HG03135 (cell line): ENCODE data around the gene ALG14.
"Not testable (repeated sequence)": the region's sequence is repeated elsewhere in the genome, so short reads cannot be mapped to it uniquely, and the experiment has no call there.

Experiments used
- ATAC-seq: cut with Tn5 transposase; IDR thresholded peaks from one replicate; pipeline ENCODE4 v1.9.1; 2021; ENCODE audit warnings: mild to moderate bottlenecking, moderate library complexity; ENCODE audit not compliant: unreplicated experiment

The ALG14 gene, protein sequence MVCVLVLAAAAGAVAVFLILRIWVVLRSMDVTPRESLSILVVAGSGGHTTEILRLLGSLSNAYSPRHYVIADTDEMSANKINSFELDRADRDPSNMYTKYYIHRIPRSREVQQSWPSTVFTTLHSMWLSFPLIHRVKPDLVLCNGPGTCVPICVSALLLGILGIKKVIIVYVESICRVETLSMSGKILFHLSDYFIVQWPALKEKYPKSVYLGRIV

DNA sequence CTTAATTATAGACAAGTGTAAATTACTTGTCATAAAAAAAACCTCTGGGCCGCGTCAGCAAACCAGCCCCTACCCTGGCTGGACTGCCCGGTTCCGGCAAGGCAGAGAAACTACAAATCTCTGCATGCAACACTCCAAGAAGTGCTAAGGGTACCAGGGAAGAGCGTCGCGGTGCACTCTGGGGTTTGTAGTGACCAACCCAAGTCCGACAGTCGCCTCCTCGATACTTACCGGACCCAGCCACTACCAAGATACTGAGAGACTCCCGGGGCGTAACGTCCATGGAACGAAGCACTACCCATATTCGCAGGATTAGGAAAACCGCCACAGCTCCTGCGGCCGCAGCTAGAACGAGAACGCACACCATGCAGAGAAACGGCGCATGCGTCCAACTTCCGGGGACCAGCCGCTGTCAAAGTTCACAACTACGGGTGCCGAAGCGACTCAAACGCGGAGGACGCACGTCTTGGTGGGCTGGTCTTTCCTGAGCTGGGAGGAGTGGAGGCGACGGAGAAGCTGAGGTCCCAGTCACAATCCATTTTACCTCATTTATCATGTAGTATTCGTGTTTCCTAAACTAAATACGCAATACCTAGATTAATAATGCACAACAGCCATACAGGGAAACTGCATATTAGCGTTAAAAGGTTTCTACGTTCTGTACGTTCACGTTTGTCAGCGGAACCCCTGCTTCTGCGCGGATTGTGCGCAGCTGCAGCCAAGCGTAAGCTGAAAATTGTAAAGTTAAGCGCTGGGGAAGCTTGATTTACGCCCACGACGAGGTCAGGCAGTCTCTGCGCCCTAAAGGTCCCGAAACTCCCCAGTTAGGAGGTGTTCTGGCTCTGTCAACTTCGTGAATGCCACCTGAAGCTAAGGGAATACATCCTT is at the start of gene ALG14:
Gene ALG14, minus strand, starts transcription at position 420 of the 888 bp plus-strand sequence. Its CDS starts 53 bp downstream, at position 367.
- ATAC-seq, result peak; percentile 97

DNA sequence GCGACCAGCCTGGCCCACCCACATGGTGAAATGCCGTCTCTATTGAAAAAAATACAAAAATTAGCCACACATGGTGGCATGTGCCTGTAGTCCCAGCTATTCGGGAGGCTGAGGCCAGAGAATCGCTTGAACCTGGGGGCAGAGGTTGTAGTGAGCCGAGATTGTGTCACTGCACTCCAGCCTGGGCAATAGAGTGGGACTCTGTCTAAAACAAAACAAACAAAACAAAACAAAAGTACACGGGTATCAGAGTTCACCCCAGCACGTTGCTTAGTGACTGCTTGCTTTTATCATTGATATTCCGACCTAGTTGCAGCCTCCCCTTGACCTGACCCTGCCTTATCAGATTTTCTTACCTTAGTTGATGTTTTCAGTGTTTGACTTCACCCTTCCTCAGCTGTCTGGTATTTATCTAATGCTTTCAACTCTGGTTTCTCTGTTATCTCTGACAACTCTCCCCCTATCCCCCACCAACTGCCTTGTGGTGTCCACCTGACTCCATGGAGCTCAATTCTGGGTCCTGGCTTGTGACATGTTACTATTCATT is 49.5 kb upstream of the ALG14 start:
- no peak for ATAC-seq

- ATAC-seq, result no peak
These were observed 46.5 kb upstream of the ALG14 start for GRCh38 chr1:95119273-95119672.

- ATAC-seq, result no peak
These were observed 46.0 kb upstream of the ALG14 start for GRCh38 chr1:95118710-95119109.

DNA sequence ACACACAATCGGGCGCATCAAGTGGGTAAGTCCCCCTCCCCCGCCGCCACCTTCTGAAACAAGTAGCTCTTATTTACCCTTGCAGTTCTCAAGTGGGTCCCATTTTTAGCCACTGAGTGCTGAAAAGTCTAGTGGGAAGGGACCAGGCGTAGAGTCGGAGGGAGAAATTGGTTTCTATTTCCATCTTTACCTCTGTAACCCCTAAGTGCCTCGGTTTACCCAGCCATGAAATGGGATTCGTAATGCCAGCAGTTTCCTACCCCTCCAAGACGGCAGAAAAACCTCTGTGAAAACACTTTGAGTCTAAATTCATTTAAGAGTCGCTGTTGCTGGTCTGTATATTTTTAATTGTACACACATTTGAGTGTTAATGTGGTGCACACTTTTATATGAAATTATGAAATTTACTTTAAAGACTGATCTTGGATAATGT is 45.3 kb upstream of the ALG14 start:
- no peak for ATAC-seq

DNA sequence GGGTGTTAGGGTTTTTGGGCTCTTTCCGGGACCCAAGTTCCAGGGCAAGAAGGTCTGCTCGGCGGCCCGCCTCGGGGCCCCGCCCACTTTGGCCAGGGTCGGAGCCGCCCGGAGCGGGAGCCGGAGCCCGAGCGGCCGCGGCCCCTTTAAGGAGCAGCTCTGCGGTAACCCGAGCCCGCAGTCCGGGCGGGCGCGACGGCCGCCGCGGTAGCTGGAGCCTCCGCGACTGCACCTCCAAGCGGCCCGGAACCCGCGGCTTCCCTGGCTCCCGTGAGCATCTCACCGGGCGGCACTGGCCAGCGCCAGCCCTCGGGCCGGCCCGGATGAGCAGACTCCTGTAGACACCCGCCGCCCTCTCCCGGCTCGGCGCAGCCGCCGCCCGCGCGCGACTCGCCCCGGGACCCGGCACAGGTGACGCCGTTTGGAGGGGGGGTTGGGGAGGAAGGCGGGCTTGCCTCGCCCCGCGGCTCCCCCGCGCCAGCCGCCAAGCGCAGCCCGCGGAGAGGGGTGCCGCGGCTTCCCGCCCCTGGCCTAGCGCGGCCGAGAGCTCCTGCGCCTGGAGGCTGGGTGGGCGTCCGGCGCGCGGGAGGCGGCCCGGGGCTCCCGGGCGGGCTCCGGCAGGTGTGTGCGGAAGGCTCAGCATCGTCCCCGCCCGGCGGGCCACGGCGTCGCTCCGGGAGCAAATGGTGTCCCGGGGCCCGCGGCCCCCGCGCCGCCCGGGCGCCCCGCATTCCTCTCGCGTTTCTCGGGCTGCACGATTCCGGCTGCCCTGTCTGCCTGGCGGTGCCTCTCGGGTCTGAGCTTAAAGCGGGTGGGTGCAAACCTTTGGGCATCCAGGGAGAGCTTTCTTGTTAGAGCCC is 44.7 kb upstream of the ALG14 start, which contains the start of gene TLCD4:
Gene TLCD4, plus strand, starts transcription at position 149 of the 860 bp plus-strand sequence. CDS start 26,547 bp downstream, outside the sequence.
- ATAC-seq, result peak; percentile 51

GRCh38 chr1:95116580-95117206 is 43.9 kb upstream of the ALG14 start:
- ATAC-seq, result peak; percentile 63

DNA sequence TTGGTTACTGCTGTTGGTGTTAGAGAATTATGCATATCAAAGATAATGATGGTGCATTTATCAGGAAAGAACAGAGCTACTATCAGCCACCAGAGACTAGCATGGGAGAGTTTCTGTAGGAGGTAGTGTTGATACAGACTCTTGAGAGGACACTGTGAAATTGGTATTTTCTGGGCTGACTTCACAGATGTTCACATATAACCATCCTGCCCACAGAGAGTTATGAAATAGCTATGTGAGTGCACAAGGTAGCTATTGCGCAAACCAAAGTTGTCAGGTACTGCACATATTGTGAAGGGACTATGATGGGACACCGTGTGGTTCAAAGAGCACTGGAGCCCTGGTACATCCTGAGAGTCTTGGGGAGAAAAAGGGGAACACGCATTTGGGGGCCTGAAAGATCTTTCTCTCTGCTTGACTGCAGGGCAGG is 43.0 kb upstream of the ALG14 start:
- ATAC-seq, result no peak

DNA sequence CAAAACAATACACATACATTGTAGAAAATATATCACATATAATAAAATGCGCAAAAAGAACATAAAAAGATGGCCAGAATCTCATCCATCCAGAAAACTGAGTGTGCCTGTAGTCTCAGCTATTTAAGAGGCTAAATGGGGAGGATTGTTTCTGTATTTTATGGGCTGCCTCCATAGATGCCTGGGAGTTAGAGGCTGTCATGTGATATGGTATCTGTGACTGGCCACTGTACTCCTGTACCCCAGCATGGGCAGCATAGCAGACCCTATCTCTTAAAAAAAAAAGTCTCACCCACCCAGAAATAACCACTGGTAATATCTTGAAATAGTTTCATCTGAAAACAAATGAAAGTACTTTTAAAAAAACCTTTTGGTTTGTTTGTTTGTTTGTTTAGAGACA is 40.9 kb upstream of the ALG14 start:
- ATAC-seq, result no peak

- ATAC-seq, result no peak
These were observed 38.3 kb upstream of the ALG14 start for GRCh38 chr1:95111014-95111413.

GRCh38 chr1:95108792-95109191 is 36.0 kb upstream of the ALG14 start:
- ATAC-seq, result no peak

GRCh38 chr1:95098196-95098595 is 25.4 kb upstream of the ALG14 start:
- no peak for ATAC-seq

GRCh38 chr1:95097426-95097825 is 24.7 kb upstream of the ALG14 start:
- ATAC-seq, result no peak

- no peak for ATAC-seq
These were observed 23.6 kb upstream of the ALG14 start for GRCh38 chr1:95096218-95096841.

GRCh38 chr1:95095833-95096217 is 23.1 kb upstream of the ALG14 start:
- peak; percentile 90 for ATAC-seq

GRCh38 chr1:95094923-95095322 is 22.2 kb upstream of the ALG14 start:
- no peak for ATAC-seq

DNA sequence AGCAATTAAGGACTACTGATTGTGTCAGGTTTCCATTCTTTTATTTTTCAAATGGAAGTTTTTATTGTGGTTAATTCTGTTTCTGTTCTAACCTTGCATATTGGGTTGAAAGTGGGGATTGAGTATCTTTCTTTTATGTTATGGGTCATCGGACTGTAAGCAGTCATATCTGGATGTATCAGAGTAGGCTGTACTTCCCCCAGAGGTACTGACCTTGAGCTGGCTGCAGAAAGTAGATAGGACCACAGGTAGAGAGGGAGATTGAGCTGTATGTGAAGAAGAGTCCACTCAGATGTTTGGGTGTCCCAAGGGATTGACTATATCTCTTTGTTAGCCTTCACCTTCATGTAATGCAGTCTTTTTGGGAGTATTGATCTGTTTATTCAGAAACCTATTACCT is 20.5 kb upstream of the ALG14 start:
- no peak for ATAC-seq

- ATAC-seq, result not testable (repeated sequence)
These were observed 20.1 kb upstream of the ALG14 start for GRCh38 chr1:95092891-95093290.

DNA sequence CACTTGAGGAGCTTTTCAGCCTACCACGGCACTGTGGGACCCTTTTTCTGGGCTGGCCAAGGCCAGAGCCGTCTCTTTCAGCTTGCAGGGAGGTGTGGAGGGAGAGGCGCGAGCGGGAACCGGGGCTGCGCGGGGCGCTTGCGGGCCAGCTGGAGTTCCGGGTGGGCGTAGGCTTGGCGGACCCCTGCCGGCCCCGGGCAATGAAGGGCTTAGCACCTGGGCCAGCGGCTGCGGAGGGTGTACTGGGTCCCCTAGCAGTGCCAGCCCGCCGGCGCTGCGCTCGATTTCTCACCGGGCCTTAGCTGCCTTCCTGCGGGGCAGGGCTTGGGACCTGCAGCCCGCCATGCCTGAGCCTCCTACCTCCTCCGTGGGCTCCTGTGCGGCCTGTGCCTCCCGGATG is 18.5 kb upstream of the ALG14 start:
- ATAC-seq, result not testable (repeated sequence)
